ENCODE measurements around the gene RSPH1.

RSPH1 gene

DNA sequence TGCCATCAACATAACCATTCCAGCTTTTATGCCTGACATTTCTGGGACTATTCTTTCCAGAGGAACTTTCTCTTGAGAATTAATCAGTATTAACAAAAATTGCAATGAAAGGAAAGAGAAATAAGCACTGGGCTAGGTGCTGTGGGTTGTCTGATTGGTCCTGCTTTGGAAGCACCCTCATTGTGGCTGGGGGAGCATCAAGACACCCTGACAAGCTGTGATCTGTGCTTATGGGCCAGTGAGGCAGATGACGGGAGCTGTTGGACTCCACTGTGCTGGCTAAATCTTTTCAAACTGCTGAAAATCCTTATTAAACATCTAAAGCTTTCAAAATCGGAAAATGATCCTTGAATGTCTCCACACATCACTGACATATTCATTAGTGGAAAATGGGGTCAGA lies 72.3 kb downstream of the RSPH1 start:
- in situ Hi-C loops (cut with MboI; ENCODE audit: low sequenced_read_pairs, unreplicated experiment) = no loop called here
- TF ChIP-seq, protein P1, sequence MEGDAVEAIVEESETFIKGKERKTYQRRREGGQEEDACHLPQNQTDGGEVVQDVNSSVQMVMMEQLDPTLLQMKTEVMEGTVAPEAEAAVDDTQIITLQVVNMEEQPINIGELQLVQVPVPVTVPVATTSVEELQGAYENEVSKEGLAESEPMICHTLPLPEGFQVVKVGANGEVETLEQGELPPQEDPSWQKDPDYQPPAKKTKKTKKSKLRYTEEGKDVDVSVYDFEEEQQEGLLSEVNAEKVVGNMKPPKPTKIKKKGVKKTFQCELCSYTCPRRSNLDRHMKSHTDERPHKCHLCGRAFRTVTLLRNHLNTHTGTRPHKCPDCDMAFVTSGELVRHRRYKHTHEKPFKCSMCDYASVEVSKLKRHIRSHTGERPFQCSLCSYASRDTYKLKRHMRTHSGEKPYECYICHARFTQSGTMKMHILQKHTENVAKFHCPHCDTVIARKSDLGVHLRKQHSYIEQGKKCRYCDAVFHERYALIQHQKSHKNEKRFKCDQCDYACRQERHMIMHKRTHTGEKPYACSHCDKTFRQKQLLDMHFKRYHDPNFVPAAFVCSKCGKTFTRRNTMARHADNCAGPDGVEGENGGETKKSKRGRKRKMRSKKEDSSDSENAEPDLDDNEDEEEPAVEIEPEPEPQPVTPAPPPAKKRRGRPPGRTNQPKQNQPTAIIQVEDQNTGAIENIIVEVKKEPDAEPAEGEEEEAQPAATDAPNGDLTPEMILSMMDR (IDR thresholded peaks at IDR 0.05; ENCODE audit: borderline replicate concordance, control extremely low read depth, extremely low read depth, insufficient read depth, missing control alignments) = no peak
- DNase-seq (ENCODE audit: low spot score) = no peak

DNA sequence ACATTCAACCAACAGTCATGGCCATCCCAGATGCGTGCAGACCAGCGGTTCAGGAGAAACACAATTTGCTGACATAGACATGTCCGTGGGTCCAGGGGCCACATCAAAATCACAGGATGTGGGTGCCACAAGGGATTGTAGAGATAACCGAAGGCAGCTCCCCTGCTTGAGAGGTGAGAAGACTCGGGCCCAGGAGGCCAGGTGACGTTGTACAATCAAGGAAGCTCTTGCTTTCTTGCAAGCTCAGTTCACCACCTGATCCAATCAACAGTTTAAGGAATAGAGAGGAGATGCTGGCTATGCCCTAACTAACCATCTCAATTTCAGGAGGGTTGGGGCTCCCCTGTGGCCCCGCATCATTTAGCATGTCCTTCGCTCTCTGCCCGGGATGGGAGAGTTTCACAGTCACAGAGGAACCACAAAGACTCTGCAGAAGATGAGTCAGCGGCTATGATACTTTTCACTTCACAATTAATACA lies 72.8 kb downstream of the RSPH1 start:
- TF ChIP-seq, protein P1 (IDR thresholded peaks at IDR 0.05; ENCODE audit: borderline replicate concordance, control extremely low read depth, extremely low read depth, insufficient read depth, missing control alignments) = no peak
- in situ Hi-C loops (cut with MboI; ENCODE audit: low sequenced_read_pairs, unreplicated experiment) = no loop called here
- peak; percentile 58 for DNase-seq (ENCODE audit: low spot score)

Measured in GM13976 (cell line).